Heart left ventricle (tissue), 13 donors: Measurements from ENCODE around the gene PCSK4.
"Not testable (repeated sequence)": the region's sequence is repeated elsewhere in the genome, so short reads cannot be mapped to it uniquely, and the experiment has no call there.

Source experiments
- CTCF ChIP-seq, 12 donors: fragments of 200-600 bp; sonication (generic) in 4 of 12; IDR thresholded peaks; one replicate each; pipeline versions ENCODE4 v1.5.0 to v1.8.0; 2018 to 2022; ENCODE audit warnings: antibody characterized with exemption in 12 of 12, mild to moderate bottlenecking in 5 of 12
- POLR2A ChIP-seq, 2 donors: fragments of 450-650 bp; IDR thresholded peaks; one replicate each; pipeline ENCODE4 v1.6.1; 2017; ENCODE audit warnings: antibody characterized with exemption in 2 of 2, mild to moderate bottlenecking in 2 of 2, moderate library complexity in 2 of 2
- donor health status: ischemic (EF 13 %, LVEDD 7.1; RV severe dilation, severe dysfunction).
- donor health status: DM: no; HTN: yes; CAD: no.
- donor health status: DM: no; HTN: no; CAD: no.
- donor health status: ischemic (EF 25% LVEDD 6.9; RV normal size, moderate dysfunction).
- donor health status: ischemic (EF 25% LVEDD 5.7; RV mildly dilated, moderate dysfunction).
- donor health status: ischemic (EF 35%, LVEDD 5.7; RV mildly dilated, moderate dysfunction).
- donor health status: nonischemic (EF 11% LVEDD 7.7; RV severe dilation, severe dysfunction).
- donor health status: DM: yes; HTN: yes; CAD: no.
- donor health status: PGD.
- donor health status: ischemic (EF 29% LVEDD 5.4; RV normal size, mild dysfunction).
- donor health status: nonischemic (EF 23%, LVEDD 6.1; RV moderate dilation, normal function).

- TF ChIP-seq CTCF, POLR2A (IDR thresholded peaks at IDR 0.05): not testable (repeated sequence)
These were observed 50.4 kb downstream of the PCSK4 start for GRCh38 chr19:1439525-1440417.
